HCT116 (cell line): ENCODE results near the gene DENND11. TPM values are rescaled to one million over a fixed set of nuclear protein-coding genes. Genes with fewer than 3 reads are reported as not detected.

ENCODE experiments used
- ATAC-seq: fragments of 200-7000 bp; cut with Tn5 transposase; 2 replicates; pipeline ENCODE4 v1.9.1; 2020; ENCODE audit warnings: mild to moderate bottlenecking, moderate library complexity
- BruUV-seq: library from RNA; stranded (reverse); fragments of 400-500 nt; replicated peaks from 2 replicates; lab custom pipeline; 2021; lab: Mats Ljungman, UMichigan
- CTCF ChIA-PET: fragments of 300-600 bp; sonication (Branson Sonifier 250); formaldehyde crosslinking; loops from one replicate; lab custom pipeline; 2021; ENCODE audit warnings: antibody characterized with exemption; lab: Charles Lee
- POLR2A ChIA-PET: fragments of 300-600, 350-600 bp; sonication (Branson Sonifier 250); formaldehyde crosslinking; loops from one replicate; lab custom pipeline; 2021; ENCODE audit warnings: antibody characterized with exemption; lab: Charles Lee
- RAD21 ChIA-PET, 2 experiments: fragments of 300-600 bp; sonication (Branson Sonifier 250); formaldehyde crosslinking; loops; one replicate each; lab custom pipeline; 2023; ENCODE audit warnings: low total read pairs in 2 of 2; ENCODE audit not compliant: uncharacterized antibody in 2 of 2, unreplicated experiment in 2 of 2, low non-redundant PET in 1 of 2; lab: Charles Lee
- DNase-seq: peaks from one replicate; pipeline ENCODE4 v3.0.0-alpha.2; 2010; ENCODE audit warnings: low read depth, low spot score
- H2AFZ ChIP-seq: fragments of 200-600 bp; shearing (Covaris generic), sonication (generic); 2 replicates; pipeline ENCODE4 v1.6.1; 2017; ENCODE audit warnings: low read depth, mixed run types, mixed read lengths, antibody characterized with exemption, low read length; ENCODE audit not compliant: poor library complexity, severe bottlenecking
- H3K27ac ChIP-seq: 2 replicates; pipeline ENCODE4 v1.5.1; 2012; ENCODE audit warnings: low read depth, low read length
- H3K27me3 ChIP-seq: fragments of 200-600 bp; sonication (generic); 2 replicates; pipeline ENCODE4 v1.6.1; 2016; ENCODE audit warnings: mixed run types, low read length, mixed read lengths; ENCODE audit not compliant: insufficient read depth
- H3K36me3 ChIP-seq, 2 experiments: fragments of 200-500 bp in 1 of 2; fragments of 200-600 bp in 1 of 2; sonication (Bioruptor generic) in 1 of 2; sonication (generic) in 1 of 2; 2 replicates each; pipeline versions ENCODE4 v1.5.1 to v1.6.1; 2014 to 2016; ENCODE audit warnings: low read length in 2 of 2, inconsistent platforms in 1 of 2, mixed read lengths in 1 of 2, mixed run types in 1 of 2; ENCODE audit not compliant: insufficient read depth in 2 of 2, control insufficient read depth in 1 of 2
- H3K4me1 ChIP-seq, 2 experiments: fragments of 200-600 bp in 1 of 2; sonication (generic) in 1 of 2; 2 replicates each; pipeline versions ENCODE4 v1.5.1 to v1.6.1; 2012 to 2017; ENCODE audit warnings: low read length in 2 of 2, inconsistent platforms in 1 of 2, mild to moderate bottlenecking in 1 of 2, mixed read lengths in 1 of 2, mixed run types in 1 of 2, moderate library complexity in 1 of 2; ENCODE audit not compliant: insufficient read depth in 2 of 2, control insufficient read depth in 1 of 2
- H3K4me2 ChIP-seq: fragments of 200-600 bp; sonication (generic); 2 replicates; pipeline ENCODE4 v1.6.1; 2017; ENCODE audit warnings: mixed run types, low read length, mixed read lengths
- H3K4me3 ChIP-seq, 2 experiments: fragments of 200-600 bp in 1 of 2; sonication (generic) in 1 of 2; replicated peaks in 1 of 2; 2 replicates each; pipeline ENCODE4 v1.5.1; 2011 to 2016; ENCODE audit warnings: low read length in 2 of 2, control low read depth in 1 of 2, low read depth in 1 of 2, mild to moderate bottlenecking in 1 of 2, mixed read lengths in 1 of 2, mixed run types in 1 of 2
- H3K79me2 ChIP-seq: fragments of 200-600 bp; sonication (generic); 2 replicates; pipeline ENCODE4 v1.6.1; 2017; ENCODE audit warnings: mild to moderate bottlenecking, mixed run types, low read length, moderate library complexity, mixed read lengths; ENCODE audit not compliant: insufficient read depth
- H3K9ac ChIP-seq: fragments of 200-600 bp; sonication (generic); 2 replicates; pipeline ENCODE4 v1.6.1; 2016; ENCODE audit warnings: low read length, mixed read lengths
- H3K9me2 ChIP-seq: fragments of 200-600 bp; sonication (generic), shearing (Covaris generic); 2 replicates; pipeline ENCODE4 v1.6.1; 2017; ENCODE audit warnings: mixed run types, mild to moderate bottlenecking, moderate library complexity; ENCODE audit not compliant: insufficient read depth
- H3K9me3 ChIP-seq, 2 experiments: fragments of 200-500 bp in 1 of 2; fragments of 200-600 bp in 1 of 2; sonication (Bioruptor generic) in 1 of 2; sonication (generic) in 1 of 2; 2 replicates each; pipeline ENCODE4 v1.6.1; 2014 to 2017; ENCODE audit warnings: low read length in 2 of 2, mixed read lengths in 2 of 2, inconsistent platforms in 1 of 2, low read depth in 1 of 2, mild to moderate bottlenecking in 1 of 2, mixed run types in 1 of 2, moderate library complexity in 1 of 2; ENCODE audit not compliant: control insufficient read depth in 1 of 2, insufficient read depth in 1 of 2
- H4K20me1 ChIP-seq: fragments of 200-600 bp; sonication (generic), shearing (Covaris generic); 2 replicates; pipeline ENCODE4 v1.6.1; 2017; ENCODE audit warnings: mixed run types, mild to moderate bottlenecking, moderate library complexity; ENCODE audit not compliant: insufficient read depth
- CBX3 ChIP-seq: IDR thresholded peaks from 2 replicates; pipeline ENCODE4 v1.6.1; 2012; ENCODE audit warnings: low read depth
- CEBPB ChIP-seq: IDR thresholded peaks from 2 replicates; pipeline ENCODE4 v1.6.1; 2012; ENCODE audit warnings: low read depth
- EZH2 ChIP-seq: fragments of 200-600 bp; sonication (generic); IDR thresholded peaks from 2 replicates; pipeline ENCODE4 v1.6.1; 2017; ENCODE audit warnings: antibody characterized with exemption, mixed run types
- EZH2phosphoT487 ChIP-seq: fragments of 200-600 bp; IDR thresholded peaks from 2 replicates; pipeline ENCODE4 v1.6.1; 2018; ENCODE audit warnings: antibody characterized with exemption, borderline replicate concordance
- POLR2AphosphoS5 ChIP-seq: IDR thresholded peaks from 2 replicates; pipeline ENCODE4 v1.6.1; 2011; ENCODE audit warnings: mild to moderate bottlenecking, low read depth, low read length, moderate library complexity
- SIN3A ChIP-seq: IDR thresholded peaks from 2 replicates; pipeline ENCODE4 v1.6.1; 2012; ENCODE audit warnings: low read depth
- ZNF274 ChIP-seq: fragments of 200-500 bp; sonication (Bioruptor generic); IDR thresholded peaks from 2 replicates; pipeline ENCODE4 v1.6.1; 2014; ENCODE audit warnings: mild to moderate bottlenecking, low read depth, low read length, inconsistent platforms
- intact Hi-C: fragments of 100-400 bp; cut with micrococcal nuclease; formaldehyde crosslinking; loops from 2 replicates; pipeline ENCODE4 v1.10.0; 2022
- total RNA-seq: library from RNA; stranded (reverse); gene quantifications from one replicate; pipeline ENCODE4 v1.2.1, GENCODE V29; 2021; ENCODE audit not compliant: unreplicated experiment
- TF ChIP-seq, protein P1 (sequence below): IDR thresholded peaks from 2 replicates; pipeline ENCODE4 v1.6.1; 2012
- TF ChIP-seq, protein P2 (sequence below): IDR thresholded peaks from 2 replicates; pipeline ENCODE4 v1.6.1; 2012; ENCODE audit warnings: low read depth
- TF ChIP-seq, protein P3 (sequence below): IDR thresholded peaks from 2 replicates; pipeline ENCODE4 v1.6.1; 2012

Gene DENND11
- total RNA-seq, 1 experiment from 2014 or later: 23.4 TPM

- no peak overlapping the region for H3K27ac ChIP-seq
- peak overlapping the region; percentile 46 for H3K4me2 ChIP-seq
- ChIA-PET POLR2A (no interaction called here), CTCF (no interaction called here), RAD21 (no interaction called here)
- intact Hi-C loops: no loop called here
- peaks cover 3% of the 10 kb centered on the region; the same call in 1 of the 2 replicates for H3K79me2 ChIP-seq
- H3K27me3 ChIP-seq: no peaks in the 10 kb centered on the region
- H3K9ac ChIP-seq: no peak overlapping the region
- H3K9me3 ChIP-seq: no peaks in the 10 kb centered on the region
- H3K36me3 ChIP-seq: no peaks in the 10 kb centered on the region
- H3K9me2 ChIP-seq: no peaks in the 10 kb centered on the region
- DNase-seq (no peak), ATAC-seq (no peak)
- H4K20me1 ChIP-seq: no peaks in the 10 kb centered on the region
- H2AFZ ChIP-seq: no peak overlapping the region
- BruUV-seq: no TSS peak
- TF ChIP-seq, protein P1, sequence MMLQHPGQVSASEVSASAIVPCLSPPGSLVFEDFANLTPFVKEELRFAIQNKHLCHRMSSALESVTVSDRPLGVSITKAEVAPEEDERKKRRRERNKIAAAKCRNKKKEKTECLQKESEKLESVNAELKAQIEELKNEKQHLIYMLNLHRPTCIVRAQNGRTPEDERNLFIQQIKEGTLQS: no peak
- no peak for TF ChIP-seq ZNF274
- no peak for TF ChIP-seq EZH2
- TF ChIP-seq, protein P2, sequence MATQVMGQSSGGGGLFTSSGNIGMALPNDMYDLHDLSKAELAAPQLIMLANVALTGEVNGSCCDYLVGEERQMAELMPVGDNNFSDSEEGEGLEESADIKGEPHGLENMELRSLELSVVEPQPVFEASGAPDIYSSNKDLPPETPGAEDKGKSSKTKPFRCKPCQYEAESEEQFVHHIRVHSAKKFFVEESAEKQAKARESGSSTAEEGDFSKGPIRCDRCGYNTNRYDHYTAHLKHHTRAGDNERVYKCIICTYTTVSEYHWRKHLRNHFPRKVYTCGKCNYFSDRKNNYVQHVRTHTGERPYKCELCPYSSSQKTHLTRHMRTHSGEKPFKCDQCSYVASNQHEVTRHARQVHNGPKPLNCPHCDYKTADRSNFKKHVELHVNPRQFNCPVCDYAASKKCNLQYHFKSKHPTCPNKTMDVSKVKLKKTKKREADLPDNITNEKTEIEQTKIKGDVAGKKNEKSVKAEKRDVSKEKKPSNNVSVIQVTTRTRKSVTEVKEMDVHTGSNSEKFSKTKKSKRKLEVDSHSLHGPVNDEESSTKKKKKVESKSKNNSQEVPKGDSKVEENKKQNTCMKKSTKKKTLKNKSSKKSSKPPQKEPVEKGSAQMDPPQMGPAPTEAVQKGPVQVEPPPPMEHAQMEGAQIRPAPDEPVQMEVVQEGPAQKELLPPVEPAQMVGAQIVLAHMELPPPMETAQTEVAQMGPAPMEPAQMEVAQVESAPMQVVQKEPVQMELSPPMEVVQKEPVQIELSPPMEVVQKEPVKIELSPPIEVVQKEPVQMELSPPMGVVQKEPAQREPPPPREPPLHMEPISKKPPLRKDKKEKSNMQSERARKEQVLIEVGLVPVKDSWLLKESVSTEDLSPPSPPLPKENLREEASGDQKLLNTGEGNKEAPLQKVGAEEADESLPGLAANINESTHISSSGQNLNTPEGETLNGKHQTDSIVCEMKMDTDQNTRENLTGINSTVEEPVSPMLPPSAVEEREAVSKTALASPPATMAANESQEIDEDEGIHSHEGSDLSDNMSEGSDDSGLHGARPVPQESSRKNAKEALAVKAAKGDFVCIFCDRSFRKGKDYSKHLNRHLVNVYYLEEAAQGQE: no peak
- TF ChIP-seq, protein P3, sequence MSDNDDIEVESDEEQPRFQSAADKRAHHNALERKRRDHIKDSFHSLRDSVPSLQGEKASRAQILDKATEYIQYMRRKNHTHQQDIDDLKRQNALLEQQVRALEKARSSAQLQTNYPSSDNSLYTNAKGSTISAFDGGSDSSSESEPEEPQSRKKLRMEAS: no peak
- TF ChIP-seq EZH2phosphoT487: no peak
- no peak for TF ChIP-seq CEBPB
- no peak for TF ChIP-seq SIN3A
- TF ChIP-seq POLR2AphosphoS5: no peak
- TF ChIP-seq CBX3: no peak
- peaks cover 8 to 14% of the 10 kb centered on the region in 2 experiments; a peak in 2 of 4 replicates for H3K4me1 ChIP-seq
- peak overlapping the region; percentile 0 to 23; a peak in 1 of 4 replicates for H3K4me3 ChIP-seq
These were observed 1.1 kb downstream of the DENND11 start for GRCh38 chr7:141700848-141701371.
